ENCODE data around the gene SMTN.
A peak's percentile ranks its signal among the peaks of the same experiment; 100 is the strongest.
"Not testable (repeated sequence)": the region's sequence is repeated elsewhere in the genome, so short reads cannot be mapped to it uniquely, and the experiment has no call there.

SMTN gene

DNA sequence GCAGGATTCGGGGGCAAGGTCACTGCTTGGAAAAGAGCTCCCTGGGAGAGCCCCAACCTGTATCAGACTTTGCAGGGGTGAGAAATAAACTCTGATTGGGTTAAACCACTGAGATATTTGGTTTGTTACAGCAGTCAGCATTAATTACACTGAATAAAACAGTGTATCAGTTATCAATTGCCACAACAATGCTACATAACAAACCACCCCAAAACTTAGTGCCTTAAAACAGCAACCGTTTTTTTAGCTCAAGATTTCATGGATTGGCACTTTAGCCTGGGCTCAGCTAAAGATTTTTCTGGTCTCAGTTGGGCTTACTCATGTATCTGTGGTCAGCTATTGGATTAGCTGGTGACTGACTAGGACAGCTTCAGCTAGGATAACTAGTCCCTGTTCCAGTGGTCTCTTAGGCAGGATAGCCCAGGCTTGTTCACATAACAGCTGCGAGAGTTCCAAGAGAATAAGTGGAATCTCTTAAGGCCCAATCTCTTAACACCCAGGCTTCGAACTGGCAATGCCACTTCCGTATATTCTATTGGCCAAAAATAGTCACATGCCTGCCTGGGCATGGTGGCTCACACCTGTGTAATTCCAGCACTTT is 7.5 kb upstream of the SMTN start:
- not testable (repeated sequence) for DNase-seq

DNA sequence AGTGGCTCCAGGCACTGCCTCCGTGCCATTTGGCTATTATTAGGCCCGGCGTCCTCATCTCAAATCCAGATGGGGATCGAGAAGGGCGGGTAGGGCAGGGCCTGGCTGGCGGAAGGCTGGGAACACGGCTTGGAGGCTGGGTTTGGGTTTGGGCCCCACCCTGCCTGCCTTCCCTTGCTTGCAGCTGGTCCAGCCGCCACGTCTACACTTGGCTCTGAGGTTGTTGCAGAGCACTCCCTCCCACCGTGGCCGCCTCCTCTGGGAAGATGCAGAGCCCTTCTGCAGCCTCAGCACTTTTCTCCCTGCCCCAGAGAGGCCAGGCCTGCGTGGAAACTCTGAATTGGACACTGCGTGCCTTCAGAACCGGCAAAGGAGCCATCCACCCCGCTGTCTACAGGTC is 5.2 kb upstream of the SMTN start:
- DNase-seq: no peak

GRCh38 chr22:31077681-31078080 is 3.4 kb upstream of the SMTN start:
- DNase-seq: no peak

DNA sequence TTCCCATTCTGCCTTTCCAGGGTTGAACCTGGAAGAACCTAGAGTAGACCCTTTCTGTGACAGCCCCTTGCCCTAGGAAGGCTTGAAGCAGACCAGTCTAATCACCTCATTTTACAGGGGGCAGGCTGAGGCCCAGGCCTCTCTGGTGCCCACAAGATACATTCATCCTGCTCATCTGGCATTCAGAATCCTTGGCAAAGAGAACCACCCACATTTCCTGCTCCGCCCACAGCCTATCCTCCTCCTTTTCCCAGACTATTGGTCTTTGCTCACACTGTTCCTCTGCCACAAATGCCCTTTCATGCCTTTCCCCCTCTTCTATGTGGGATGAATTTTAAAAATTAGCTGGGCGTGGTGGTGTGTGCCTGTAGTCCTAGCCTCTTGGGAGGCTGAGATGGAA is 2.7 kb upstream of the SMTN start:
- DNase-seq: not testable (repeated sequence)

DNA sequence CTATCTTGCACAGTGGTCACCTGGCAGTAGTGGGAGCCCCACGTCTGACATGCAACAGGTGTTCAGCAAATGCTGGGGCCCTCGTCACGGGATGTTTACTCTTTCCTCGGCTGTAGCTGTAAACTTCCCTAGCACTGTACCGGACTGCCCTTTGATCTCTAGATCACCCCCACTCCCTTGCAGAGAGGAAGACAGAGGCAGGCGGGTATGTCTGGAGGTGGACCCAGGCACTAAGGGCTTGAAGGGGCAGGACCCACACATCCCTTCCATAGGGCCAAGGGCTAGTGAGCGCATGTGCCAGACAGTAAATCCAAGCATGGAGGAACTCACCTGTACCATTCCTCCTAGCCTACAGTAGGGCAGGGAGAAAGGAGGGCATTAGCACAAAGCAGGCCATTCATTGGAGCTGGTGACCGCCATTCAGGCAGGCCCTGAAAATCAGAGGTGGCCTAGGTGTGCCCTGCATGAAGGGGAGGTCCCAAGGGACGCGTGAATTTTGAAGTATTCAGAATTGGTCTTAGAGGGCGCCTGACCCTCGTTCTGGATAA is 1.9 kb upstream of the SMTN start:
- DNase-seq: no peak

GRCh38 chr22:31080164-31080847 is 812 bp upstream of the SMTN start:
- no peak for DNase-seq

GRCh38 chr22:31081963-31082605 is 966 bp downstream of the SMTN start:
- DNase-seq: no peak

- peak; percentile 73 for DNase-seq
Measured at GRCh38 chr22:31082606-31083376, 1.7 kb downstream of the SMTN start.

GRCh38 chr22:31083377-31083768 is 2.3 kb downstream of the SMTN start:
- no peak for DNase-seq

DNA sequence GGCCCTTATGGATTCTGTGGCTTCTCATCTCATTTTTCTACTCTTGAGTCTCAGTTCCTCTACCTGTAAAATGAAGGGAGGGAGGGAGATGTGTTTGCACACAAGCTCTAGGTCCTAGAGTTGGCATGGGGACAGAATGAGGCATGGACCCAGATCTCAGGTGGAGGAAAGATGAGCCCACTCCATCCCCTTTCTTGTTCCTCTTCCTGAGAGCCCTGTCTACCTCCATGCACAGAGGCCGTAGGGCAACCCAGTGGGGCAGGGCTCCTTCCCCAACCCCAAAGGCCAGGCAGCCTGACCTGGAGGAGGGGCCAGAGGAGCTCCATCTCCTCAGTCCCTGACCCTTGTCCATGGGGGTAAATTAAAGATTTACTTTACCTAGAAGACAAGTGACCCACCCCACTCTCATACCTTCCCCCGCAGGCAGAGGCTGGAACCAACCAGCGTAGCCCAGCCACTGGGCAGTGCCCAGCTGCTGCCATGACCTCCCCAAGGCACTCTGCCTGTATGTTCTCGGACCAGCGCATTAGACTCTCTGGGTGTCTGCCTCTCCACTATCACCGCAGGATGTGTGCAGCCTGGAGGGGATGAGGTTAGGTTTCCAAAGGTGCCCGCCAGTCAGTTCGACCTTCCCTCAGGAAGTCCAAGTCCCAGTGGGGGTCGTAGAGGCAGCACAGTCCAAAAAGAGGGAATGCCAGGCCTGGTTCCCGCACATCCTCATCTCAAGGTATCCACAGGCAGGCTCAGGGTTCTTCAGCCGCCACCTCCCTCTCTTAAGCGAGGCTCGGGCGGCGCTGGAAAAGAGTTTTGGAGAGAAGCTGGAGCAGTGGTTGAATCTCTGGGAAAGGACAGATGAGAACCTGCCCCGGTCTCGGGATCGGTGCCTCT is 3.0 kb downstream of the SMTN start:
- DNase-seq: no peak

DNA sequence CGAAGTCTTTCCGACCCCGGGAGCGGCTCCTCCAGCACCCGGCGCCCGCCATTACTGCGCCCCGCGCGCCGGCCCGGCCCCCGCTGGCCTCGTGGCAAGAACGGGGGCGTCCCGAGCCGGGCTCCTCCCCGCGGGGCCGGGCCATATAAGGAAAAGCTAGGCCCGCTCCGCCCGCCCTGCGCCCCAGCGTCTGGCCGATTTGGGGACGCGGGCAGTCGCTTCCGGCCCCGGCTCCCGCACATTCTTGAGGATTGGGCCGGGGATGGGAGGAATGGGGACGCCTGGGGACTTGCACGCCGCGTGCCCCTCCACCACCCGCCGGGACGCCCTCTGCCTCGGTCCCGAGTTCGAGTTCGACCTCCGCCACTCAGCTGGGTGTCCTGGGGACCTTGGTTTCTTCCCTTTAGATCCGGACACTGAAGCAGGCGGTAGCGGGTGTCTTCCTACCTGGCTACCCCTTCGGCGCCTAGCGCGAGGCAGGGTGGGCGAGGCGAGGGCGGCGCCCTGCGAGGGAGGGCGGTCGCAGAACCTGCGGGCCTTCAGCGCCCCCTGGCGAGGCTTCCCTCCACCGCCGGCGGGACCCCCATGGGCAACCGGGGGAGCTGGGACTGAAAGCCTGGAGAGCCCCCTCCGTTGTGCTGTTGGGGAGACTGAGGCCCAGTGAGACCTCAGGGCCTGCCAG is 3.8 kb downstream of the SMTN start:
- DNase-seq: peak; percentile 89

DNA sequence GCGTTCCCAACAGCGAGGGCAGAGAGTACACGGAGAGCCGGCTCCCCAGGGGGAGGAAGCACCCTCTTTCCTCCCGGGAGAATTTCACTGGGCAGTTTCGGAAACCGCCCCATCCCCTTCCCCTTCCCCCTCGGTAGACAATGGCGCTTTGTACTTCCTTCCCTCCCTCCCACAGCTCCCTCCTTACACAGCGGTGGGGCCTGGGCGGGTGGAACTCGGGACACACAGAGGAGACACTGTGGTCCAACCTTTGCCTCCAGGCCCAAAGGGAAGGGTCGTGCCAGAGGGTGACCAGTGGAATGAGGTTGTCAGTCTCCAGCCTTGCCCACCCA is 4.3 kb downstream of the SMTN start:
- DNase-seq: peak; percentile 9

DNA sequence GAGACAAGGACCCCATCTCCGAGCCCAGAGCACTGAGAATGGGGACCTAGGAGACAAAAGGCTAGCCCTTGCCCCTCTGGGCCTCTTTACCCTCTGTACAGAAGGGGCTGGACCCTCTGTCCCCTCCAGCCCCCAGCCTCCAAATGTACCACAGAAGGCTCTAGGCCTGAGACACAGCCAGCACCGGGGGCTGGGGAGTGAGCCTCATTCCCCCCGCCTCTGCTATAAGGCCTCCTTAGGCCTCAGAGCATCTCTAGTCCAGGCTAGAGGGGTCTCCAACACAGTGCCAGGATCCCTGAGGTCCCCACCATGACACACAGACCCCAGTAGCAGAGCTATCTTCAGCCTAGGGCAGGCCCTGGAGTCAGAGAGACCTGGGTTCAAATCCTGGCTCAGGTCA is 4.8 kb downstream of the SMTN start:
- DNase-seq: no peak

GRCh38 chr22:31086703-31087330 is 5.7 kb downstream of the SMTN start:
- DNase-seq: peak; percentile 32

DNA sequence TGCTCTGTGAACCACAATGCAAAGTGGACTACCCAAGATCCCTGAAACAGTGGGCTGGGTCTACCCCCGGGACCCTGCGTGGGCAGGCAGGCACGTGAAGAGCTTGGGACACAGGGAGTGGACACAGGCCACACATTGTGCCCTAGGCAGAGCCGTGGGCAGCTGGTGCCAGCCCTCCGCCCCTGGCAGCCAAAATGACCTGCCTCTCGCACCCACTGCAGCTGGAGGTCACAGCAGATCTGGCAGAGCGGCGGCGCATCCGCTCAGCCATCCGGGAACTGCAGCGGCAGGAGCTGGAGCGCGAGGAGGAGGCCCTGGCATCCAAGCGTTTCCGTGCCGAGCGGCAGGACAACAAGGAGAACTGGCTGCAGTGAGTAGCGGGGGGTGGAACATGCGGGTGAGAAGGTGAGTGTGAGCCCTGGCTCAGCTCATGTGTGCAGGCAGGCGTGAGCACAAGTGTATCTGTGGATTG is 6.7 kb downstream of the SMTN start:
- no peak for DNase-seq

GRCh38 chr22:31088233-31088986 is 7.3 kb downstream of the SMTN start:
- no peak for DNase-seq

DNA sequence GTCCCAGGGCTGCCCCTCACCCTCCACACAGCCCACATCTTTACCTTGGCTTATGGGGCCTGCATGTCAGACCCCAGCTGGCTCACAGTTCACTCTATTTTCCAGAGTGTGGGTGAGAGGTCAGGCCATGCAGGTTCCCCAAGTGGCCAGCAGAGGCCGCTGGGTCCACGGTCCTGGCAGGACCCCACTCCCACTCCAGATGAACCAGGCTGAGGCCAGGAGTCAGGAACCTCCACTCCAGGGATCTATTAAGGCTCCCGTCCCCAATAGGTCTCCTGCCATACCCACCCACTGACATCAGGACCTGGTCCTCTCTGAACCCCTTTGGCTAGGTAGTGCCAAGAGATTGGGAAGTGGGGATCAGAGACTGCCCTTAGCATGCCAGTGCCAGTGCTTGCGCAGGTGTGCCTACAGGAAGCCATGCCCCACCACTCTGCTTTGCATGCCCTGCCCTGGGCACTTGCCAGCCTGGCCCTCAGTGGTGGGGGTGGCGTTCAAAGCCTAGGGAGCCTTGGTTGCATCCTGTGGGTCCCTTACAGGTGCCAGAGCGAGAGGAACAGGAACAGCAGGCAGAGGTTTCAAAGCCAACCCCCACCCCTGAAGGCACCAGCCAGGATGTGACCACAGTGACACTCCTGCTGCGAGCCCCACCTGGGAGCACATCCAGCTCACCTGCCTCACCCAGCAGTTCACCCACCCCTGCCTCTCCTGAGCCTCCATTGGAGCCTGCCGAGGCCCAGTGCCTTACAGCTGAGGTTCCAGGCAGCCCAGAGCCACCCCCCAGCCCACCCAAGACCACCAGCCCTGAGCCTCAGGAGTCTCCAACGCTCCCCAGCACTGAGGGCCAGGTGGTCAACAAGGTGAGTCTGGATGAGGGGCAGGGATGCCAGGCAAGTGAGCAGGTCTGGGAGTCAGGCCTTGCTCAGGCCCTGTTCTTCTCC is 8.3 kb downstream of the SMTN start:
- DNase-seq: peak; percentile 41

DNA sequence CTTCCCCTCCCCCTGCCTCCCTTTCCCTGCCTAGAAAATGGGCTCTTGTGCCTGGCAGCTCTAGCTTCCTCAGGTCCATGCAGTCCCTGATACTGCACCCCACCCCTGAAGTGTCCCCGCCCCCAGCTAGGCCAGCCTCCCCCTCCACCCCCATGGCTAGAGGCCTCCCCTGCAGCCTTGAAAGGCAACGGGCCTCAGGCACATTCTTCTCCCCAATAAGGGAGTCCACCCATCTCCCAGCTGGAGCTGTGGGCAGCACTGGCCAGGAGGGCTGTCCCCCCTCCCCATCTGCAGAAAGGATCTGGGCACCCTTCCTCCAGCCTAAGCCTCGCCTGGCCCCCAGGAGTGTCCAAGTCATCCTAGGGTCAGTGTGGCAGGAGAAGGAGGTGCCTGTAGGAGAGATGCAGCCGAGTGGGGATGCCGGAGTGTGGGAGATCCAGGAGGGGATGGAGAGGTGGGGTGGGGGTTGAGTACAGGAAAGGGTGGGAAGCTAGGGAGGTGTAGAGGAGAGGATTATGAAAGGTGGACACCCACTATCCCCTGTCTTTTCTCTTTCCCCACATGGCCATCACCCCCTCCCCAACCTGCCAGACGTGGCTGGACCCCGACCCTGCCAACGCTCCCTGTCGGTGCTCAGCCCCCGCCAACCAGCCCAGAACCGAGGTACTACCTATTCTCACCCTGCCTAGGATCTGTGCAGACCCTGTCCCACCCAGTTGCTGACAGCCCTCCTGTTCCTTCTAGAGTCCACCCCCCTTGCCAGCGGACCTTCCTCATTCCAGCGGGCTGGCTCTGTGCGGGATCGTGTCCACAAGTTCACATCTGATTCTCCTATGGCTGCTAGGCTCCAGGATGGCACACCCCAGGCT is 9.3 kb downstream of the SMTN start:
- no peak for DNase-seq

All from hematopoietic multipotent progenitor cell treated with erythropoietin and hydrocortisone succinate and interleukin-3 and kit ligand, for 8 days (in vitro differentiated cells).